Vagina (tissue), 2 donors: ENCODE results near the gene FBXL7.

Experiments used
- CTCF ChIP-seq, 3 experiments: fragments of 450-650 bp in 2 of 3; fragments of 200-600 bp in 1 of 3; sonication (generic) in 1 of 3; IDR thresholded peaks; one replicate each; pipeline ENCODE4 v1.5.1; 2017 to 2019; ENCODE audit warnings: antibody characterized with exemption in 3 of 3, mild to moderate bottlenecking in 2 of 3, moderate library complexity in 2 of 3
- POLR2A ChIP-seq, 2 donors: fragments of 450-650 bp; IDR thresholded peaks; one replicate each; pipeline ENCODE4 v1.6.1; 2017; ENCODE audit warnings: antibody characterized with exemption in 2 of 2, mild to moderate bottlenecking in 2 of 2, moderate library complexity in 2 of 2

GRCh38 chr5:15630441-15630840, 130.5 kb downstream of the FBXL7 start:
- TF ChIP-seq CTCF (IDR thresholded peaks at IDR 0.05): no peak
- no peak for TF ChIP-seq POLR2A (IDR thresholded peaks at IDR 0.05)
